Epithelial cell of esophagus (primary cell): Measurements from ENCODE around the gene CBLL1.

Experiments
- DNase-seq: peaks from one replicate; pipeline ENCODE4 v3.0.0; 2010; ENCODE audit warnings: low read depth
- H3K4me3 ChIP-seq: 2 replicates; pipeline ENCODE4 v1.5.1; 2011; ENCODE audit warnings: mild to moderate bottlenecking, low read length, control low read depth
- TF ChIP-seq, protein P1 (sequence below): IDR thresholded peaks from 2 replicates; pipeline ENCODE4 v1.5.1; 2011; ENCODE audit warnings: low read depth, mild to moderate bottlenecking, low read length, control low read depth, inconsistent platforms; ENCODE audit not compliant: insufficient read depth; ENCODE audit errors: missing control alignments

Gene CBLL1, protein sequence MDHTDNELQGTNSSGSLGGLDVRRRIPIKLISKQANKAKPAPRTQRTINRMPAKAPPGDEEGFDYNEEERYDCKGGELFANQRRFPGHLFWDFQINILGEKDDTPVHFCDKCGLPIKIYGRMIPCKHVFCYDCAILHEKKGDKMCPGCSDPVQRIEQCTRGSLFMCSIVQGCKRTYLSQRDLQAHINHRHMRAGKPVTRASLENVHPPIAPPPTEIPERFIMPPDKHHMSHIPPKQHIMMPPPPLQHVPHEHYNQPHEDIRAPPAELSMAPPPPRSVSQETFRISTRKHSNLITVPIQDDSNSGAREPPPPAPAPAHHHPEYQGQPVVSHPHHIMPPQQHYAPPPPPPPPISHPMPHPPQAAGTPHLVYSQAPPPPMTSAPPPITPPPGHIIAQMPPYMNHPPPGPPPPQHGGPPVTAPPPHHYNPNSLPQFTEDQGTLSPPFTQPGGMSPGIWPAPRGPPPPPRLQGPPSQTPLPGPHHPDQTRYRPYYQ

DNA sequence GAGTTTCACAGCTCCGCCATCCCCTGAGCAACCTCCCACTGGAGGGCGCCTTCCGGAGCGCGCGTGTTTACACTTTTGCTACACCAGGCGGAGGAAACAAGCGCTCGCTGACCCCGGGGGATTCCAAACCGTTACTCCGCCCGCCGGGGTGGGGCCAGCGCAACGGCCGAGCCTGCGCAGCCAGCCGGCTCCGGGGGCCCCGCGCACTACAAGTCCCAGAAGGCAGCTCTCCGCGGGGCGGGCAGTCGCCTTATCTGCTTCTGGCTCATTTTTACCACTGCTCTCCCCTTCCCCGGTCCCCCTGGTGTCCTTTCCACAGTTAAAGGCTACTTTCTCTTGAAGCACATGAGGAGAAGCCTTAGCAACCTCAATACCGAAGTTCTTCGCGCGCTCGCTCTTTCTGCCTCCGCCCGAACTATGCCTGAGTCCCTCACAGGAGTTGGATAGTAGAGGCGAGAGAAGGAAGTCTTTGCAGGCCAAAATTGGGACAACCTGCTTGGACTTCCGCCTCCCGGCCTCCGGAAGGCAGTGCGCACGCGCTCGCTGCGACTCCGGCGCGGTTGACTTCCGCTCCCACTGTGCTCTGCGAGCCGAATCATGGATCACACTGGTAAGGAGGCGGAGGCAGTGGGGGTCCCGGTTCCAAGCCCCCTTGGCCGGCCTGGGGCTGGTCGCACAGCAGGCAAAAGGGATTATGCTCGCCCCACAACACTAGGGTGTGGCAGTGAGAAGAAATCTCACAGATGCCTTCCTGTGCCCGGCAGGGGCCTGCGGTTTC lies at the start of gene CBLL1:
TSS of gene CBLL1 (plus strand) at position 576 of the 778 bp plus-strand sequence. CDS start at position 598, 22 bp downstream.
- TF ChIP-seq, protein P1, sequence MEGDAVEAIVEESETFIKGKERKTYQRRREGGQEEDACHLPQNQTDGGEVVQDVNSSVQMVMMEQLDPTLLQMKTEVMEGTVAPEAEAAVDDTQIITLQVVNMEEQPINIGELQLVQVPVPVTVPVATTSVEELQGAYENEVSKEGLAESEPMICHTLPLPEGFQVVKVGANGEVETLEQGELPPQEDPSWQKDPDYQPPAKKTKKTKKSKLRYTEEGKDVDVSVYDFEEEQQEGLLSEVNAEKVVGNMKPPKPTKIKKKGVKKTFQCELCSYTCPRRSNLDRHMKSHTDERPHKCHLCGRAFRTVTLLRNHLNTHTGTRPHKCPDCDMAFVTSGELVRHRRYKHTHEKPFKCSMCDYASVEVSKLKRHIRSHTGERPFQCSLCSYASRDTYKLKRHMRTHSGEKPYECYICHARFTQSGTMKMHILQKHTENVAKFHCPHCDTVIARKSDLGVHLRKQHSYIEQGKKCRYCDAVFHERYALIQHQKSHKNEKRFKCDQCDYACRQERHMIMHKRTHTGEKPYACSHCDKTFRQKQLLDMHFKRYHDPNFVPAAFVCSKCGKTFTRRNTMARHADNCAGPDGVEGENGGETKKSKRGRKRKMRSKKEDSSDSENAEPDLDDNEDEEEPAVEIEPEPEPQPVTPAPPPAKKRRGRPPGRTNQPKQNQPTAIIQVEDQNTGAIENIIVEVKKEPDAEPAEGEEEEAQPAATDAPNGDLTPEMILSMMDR, result peak; percentile 64
- H3K4me3 ChIP-seq, result peak within 1 kb of the TSS; percentile 94
- peak; percentile 97 for DNase-seq

DNA sequence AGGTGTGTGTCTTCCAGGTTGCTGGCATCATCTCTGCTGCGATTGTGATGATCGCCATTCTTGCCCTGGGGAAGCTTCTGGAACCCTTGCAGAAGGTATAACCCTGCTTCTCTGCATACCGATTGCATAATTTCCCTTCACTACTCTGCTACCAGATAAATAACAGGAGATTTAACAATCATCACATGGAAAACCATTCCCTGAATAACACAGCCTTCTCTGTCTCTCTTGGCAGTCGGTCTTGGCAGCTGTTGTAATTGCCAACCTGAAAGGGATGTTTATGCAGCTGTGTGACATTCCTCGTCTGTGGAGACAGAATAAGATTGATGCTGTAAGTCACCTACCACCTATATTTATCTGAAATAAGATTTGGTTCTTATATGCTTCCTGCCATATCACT lies 49.6 kb upstream of the CBLL1 start:
- DNase-seq, result peak; percentile 7
- TF ChIP-seq, protein P1, result no peak

DNA sequence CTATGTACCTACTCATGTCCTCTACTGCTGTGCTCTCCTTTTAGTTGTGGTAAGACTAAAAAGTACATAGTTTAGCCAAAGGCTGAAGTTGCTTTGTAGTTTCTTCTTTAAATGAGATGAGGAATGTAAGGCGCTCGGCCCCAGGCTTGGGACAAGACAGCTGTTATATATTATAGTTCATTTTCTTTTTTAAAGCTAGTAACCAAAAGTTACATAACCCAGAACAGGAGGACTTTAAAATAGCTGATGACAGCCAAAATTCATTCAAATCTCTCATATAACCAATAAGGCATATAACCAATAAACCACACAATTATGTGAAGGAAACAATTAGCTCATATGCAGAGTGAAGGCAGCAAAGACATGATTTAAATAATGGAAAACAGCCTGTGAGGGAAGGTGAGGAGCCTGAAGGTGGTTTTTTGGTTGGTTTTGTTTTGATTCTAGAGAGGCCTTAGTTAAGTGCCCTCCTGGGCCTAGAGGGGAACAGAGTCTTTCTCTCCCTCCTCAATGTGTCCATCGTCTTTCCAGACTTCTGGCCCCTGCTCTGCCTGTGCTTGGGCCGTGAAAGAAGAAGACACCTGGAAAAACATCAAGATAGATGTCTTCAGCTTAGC lies 47.5 kb upstream of the CBLL1 start:
- TF ChIP-seq, protein P1, result no peak
- no peak for DNase-seq
- no peak overlapping the region for H3K4me3 ChIP-seq

More for the DNA sequence above, 49.6 kb upstream of the CBLL1 start:
- H3K4me3 ChIP-seq, result no peak overlapping the region

DNA sequence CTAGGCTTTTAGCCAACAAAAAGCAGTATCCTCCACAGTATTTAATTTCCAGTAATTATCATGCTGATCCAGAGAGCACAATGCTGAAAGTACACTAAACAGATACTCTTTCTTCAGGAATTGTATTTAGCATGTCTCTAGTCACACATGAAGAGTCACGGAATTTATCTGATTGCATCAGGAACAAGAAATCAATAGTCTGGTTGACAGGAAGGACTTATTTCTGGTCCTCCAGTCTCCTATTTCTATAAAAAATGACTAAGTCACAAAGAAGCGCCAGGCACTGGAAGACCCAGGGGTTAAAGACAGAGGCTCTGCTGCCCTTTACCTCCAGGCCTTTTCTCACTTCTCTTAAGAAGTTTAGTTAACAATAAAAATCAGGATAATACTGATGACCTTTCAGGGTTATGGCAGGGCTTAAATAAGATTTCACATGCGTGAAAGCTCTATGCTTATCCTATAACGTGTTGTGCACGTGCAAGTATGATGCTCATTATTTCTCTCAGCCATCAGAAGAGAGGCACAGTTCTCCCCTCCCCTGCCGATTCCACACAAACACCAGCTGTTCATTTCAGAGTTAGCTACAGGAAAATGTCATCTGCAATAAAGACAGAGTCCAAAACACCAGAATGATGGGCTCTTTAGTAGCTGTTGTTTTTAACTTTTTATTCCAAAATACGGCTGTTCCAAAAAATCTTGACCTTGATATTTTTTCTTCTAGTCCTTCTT lies 46.5 kb upstream of the CBLL1 start:
- no peak overlapping the region for H3K4me3 ChIP-seq
- DNase-seq, result no peak
- TF ChIP-seq, protein P1, result no peak

DNA sequence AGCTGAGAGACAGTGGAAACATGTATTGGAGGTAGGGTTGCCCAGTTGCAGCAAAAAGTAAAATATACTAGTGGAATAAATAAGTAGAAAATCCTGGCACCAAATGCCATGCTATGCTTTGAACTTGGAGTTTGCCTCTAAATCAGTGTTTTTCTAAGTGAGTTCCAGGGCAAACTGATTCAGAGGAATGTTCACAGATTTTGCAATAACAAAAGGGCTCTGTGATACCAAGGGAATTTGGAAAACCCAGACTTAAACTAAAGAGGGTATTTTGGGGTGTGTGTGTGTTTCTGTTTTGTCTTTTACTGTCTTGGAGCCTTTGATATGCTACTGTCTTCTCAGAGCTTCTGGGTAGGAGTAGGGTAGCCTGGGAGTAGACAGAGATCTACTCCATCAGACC lies 43.4 kb upstream of the CBLL1 start:
- DNase-seq, result no peak
- H3K4me3 ChIP-seq, result no peak overlapping the region
- TF ChIP-seq, protein P1, result no peak

DNA sequence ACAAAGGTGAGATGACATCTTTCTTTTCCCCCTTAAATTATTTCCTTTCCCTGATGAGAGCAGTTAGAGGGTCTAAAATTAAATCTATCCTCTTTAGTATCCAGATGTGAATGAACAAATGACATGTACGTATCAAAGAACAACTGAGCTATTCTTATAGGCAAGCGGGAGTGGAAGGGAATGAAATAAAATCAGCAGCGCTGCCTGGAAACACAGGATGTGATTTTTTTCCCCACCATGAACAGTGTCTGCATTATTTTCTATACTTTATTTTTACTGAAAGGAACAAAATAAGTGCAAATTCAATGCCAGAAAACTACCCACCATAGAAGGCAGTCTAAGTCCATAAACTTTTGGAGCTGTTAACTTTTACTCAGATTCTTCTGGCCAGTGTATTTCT lies 42.8 kb upstream of the CBLL1 start:
- TF ChIP-seq, protein P1, result no peak
- no peak for DNase-seq

More for the DNA sequence above, 42.8 kb upstream of the CBLL1 start:
- no peak overlapping the region for H3K4me3 ChIP-seq
